Activated CD4-positive, alpha-beta memory T cell treated with anti-CD3 and anti-CD28 coated beads for 36 hours (primary cell): ENCODE measurements around the gene CRACR2A. TPM values are rescaled to one million over a fixed set of nuclear protein-coding genes. Genes with fewer than 3 reads are reported as not detected.

ENCODE experiments used
- CTCF ChIA-PET: fragments of 350-600 bp; sonication (Branson Sonifier 250); formaldehyde crosslinking; loops from one replicate; lab custom pipeline; 2021; ENCODE audit warnings: antibody characterized with exemption, inconsistent platforms; lab: Charles Lee
- POLR2A ChIA-PET: fragments of 350-600 bp; sonication (Branson Sonifier 250); formaldehyde crosslinking; loops from one replicate; lab custom pipeline; 2021; ENCODE audit warnings: antibody characterized with exemption; lab: Charles Lee
- DNase-seq: peaks from one replicate; pipeline ENCODE4 v3.0.0-alpha.2; 2020
- H3K27ac Mint-ChIP-seq: one replicate; pipeline ENCODE4 v1.8.0; 2021; ENCODE audit warnings: mixed read lengths
- H3K27me3 Mint-ChIP-seq: one replicate; pipeline ENCODE4 v1.8.0; 2021; ENCODE audit warnings: mixed read lengths
- H3K36me3 Mint-ChIP-seq: one replicate; pipeline ENCODE4 v1.8.0; 2021; ENCODE audit warnings: mixed read lengths
- H3K4me1 Mint-ChIP-seq: one replicate; pipeline ENCODE4 v1.8.0; 2021; ENCODE audit warnings: low read depth, mixed read lengths
- H3K4me3 Mint-ChIP-seq: one replicate; pipeline ENCODE4 v1.8.0; 2021; ENCODE audit warnings: mild to moderate bottlenecking, mixed read lengths
- H3K9me3 Mint-ChIP-seq: one replicate; pipeline ENCODE4 v1.8.0; 2021; ENCODE audit warnings: mixed read lengths
- intact Hi-C: fragments of 100-400 bp; cut with micrococcal nuclease; formaldehyde crosslinking; loops from one replicate; pipeline ENCODE4 v1.15.1; 2023
- total RNA-seq, 2 experiments: library from RNA; stranded (reverse); gene quantifications; one replicate each; pipeline ENCODE4 v1.2.3, GENCODE V29; 2021

CRACR2A gene
- total RNA-seq, 2 experiments from 2014 or later = 15.8 to 19.1 TPM

DNA sequence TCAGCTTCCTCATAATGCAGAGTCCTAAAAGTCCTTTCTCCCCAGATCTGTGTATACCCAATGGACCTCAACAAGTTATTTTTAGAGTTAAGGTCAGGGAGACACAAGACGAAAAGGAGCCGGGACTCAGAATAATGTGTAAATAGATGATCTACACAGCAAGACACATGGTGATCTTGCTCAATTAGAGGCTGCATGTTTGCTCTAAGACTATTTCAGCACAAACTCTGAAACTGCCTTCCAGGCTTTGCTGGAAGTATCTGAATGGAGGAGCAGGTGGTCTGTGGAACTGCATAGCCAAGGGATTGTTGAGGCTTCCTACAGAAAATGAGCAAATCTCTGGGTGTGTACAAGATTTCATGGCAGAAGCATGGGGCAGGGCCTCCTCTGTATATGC is 80.8 kb downstream of the CRACR2A start:
- CTCF ChIA-PET = no interaction called here
- H3K27ac Mint-ChIP-seq = no peak overlapping the region

GRCh38 chr12:3671330-3672112 is 81.4 kb downstream of the CRACR2A start:
- CTCF ChIA-PET = no interaction called here
- POLR2A ChIA-PET = no interaction called here
- no peak overlapping the region for H3K27ac Mint-ChIP-seq
- intact Hi-C loops = no loop called here
- H3K9me3 Mint-ChIP-seq = no peaks in the 10 kb centered on the region
- DNase-seq = no peak
- H3K27me3 Mint-ChIP-seq = no peaks in the 10 kb centered on the region
- peaks cover 25% of the 10 kb centered on the region for H3K36me3 Mint-ChIP-seq
- no peak overlapping the region for H3K4me3 Mint-ChIP-seq
- H3K4me1 Mint-ChIP-seq = peaks cover 6% of the 10 kb centered on the region

More for the DNA sequence above, 80.8 kb downstream of the CRACR2A start:
- peaks cover 22% of the 10 kb centered on the region for H3K36me3 Mint-ChIP-seq
- H3K4me1 Mint-ChIP-seq = peaks cover 6% of the 10 kb centered on the region
- POLR2A ChIA-PET = no interaction called here
- no peaks in the 10 kb centered on the region for H3K27me3 Mint-ChIP-seq
- no peaks in the 10 kb centered on the region for H3K9me3 Mint-ChIP-seq
- DNase-seq = no peak
- intact Hi-C loops = no loop called here
- no peak overlapping the region for H3K4me3 Mint-ChIP-seq

DNA sequence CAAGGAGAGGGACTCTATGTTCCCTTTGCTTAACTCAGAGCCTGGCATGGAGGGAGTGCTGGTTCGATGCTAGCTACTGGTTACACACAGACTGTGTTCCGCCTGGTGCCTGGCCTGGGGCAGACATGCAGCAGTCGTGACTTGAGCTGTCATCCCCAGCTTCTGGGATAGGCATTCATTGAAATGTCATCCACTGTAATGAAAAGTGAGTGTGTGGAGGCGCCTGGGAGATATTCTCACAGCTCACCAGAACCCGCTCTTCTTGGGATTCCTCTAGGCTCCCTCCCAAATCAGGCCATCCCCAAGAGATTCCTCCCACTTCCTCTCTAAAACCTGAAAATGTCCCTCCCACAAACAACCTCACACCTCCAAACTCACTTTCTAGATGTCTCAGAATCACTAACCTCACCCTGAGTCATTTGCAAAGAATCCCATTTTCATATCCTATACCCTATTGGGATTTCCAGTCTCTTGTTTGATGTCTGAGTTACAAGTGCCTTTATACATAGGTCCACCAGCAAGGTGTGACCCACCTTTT is 82.8 kb downstream of the CRACR2A start:
- Mint-ChIP-seq H3K36me3 (peaks cover 28% of the 10 kb centered on the region), H3K27ac (no peak overlapping the region), H3K4me1 (peaks cover 6% of the 10 kb centered on the region), H3K27me3 (no peaks in the 10 kb centered on the region), H3K4me3 (no peak overlapping the region), H3K9me3 (no peaks in the 10 kb centered on the region)
- CTCF ChIA-PET = interaction anchor here (1.5 kb wide), 1 partner anchor 133 kb away, joined by 3 read pairs; no protein-coding TSS in a partner anchor
- intact Hi-C loops = no loop called here
- no peak for DNase-seq
- POLR2A ChIA-PET = no interaction called here

DNA sequence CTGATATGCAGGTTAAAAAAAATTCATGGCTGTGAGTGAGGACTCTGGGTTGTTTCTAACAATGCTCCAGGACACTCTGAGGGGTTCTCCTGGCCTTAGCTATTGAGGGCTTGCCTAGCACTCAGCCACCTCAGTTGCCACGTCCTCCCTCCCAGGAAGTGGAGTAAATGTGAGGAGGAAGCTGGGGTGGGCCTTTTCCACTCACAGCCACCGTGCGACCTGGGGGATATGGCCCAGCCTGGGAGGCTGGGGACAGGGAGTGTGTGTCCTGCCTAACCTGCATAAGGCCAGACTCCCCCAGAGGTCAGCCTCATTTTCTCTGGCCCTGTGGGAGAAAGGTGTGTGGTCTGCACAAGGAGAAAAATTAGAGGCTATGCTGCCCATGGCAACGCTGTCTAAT is 83.3 kb downstream of the CRACR2A start:
- intact Hi-C loops = no loop called here
- no peak overlapping the region for H3K27ac Mint-ChIP-seq
- no peak overlapping the region for H3K4me3 Mint-ChIP-seq
- H3K9me3 Mint-ChIP-seq = no peaks in the 10 kb centered on the region
- H3K27me3 Mint-ChIP-seq = no peaks in the 10 kb centered on the region
- POLR2A ChIA-PET = no interaction called here
- CTCF ChIA-PET = interaction anchor here (1.5 kb wide), 1 partner anchor 134 kb away, joined by 3 read pairs; no protein-coding TSS in a partner anchor
- peaks cover 6% of the 10 kb centered on the region for H3K4me1 Mint-ChIP-seq
- H3K36me3 Mint-ChIP-seq = peaks cover 29% of the 10 kb centered on the region
- DNase-seq = no peak

GRCh38 chr12:3668479-3669165 is 84.3 kb downstream of the CRACR2A start:
- DNase-seq = no peak
- Mint-ChIP-seq H3K27me3 (no peaks in the 10 kb centered on the region), H3K4me3 (no peak overlapping the region), H3K9me3 (no peaks in the 10 kb centered on the region), H3K36me3 (peaks cover 29% of the 10 kb centered on the region), H3K4me1 (peaks cover 6% of the 10 kb centered on the region), H3K27ac (no peak overlapping the region)
- ChIA-PET POLR2A (no interaction called here), CTCF (interaction anchor here (1.0 to 1.4 kb wide), 2 partner anchors 10 to 135 kb away, joined by 3 to 5 read pairs; no protein-coding TSS in a partner anchor)
- intact Hi-C loops = no loop called here

- H3K9me3 Mint-ChIP-seq = no peaks in the 10 kb centered on the region
- H3K27ac Mint-ChIP-seq = no peak overlapping the region
- H3K4me3 Mint-ChIP-seq = no peak overlapping the region
- CTCF ChIA-PET = interaction anchor here (1.0 to 1.4 kb wide), 3 partner anchors 9 to 136 kb away, joined by 3 to 5 read pairs (median 3); no protein-coding TSS in a partner anchor
- no peaks in the 10 kb centered on the region for H3K27me3 Mint-ChIP-seq
- H3K4me1 Mint-ChIP-seq = peaks cover 6% of the 10 kb centered on the region
- H3K36me3 Mint-ChIP-seq = peaks cover 30% of the 10 kb centered on the region
- intact Hi-C loops = no loop called here
- POLR2A ChIA-PET = no interaction called here
- DNase-seq = no peak
These were observed 85.4 kb downstream of the CRACR2A start for GRCh38 chr12:3667485-3667884.

DNA sequence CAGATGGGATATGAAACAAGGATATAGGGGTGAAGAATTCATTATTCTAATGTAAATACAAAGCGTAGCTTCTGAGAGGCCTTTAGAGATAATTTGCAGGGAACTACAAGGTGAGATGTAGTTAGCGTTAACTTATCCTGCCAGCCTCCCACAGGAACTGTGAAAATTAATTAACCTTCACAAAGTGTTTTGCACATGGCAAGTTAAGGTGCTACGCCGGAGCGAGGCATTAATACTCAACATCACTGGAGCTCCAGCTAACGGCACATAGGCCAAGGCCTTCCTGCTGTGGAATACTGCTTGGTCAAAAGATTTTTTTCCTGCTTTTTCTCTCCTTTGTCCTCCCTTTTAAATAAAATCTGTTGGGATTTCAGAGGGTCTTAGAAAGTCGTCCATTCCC is 86.5 kb downstream of the CRACR2A start:
- POLR2A ChIA-PET = no interaction called here
- Mint-ChIP-seq H3K27ac (no peak overlapping the region), H3K36me3 (peaks cover 25% of the 10 kb centered on the region)

GRCh38 chr12:3662521-3662921 is 90.4 kb downstream of the CRACR2A start:
- peaks cover 35% of the 10 kb centered on the region for H3K36me3 Mint-ChIP-seq
- H3K9me3 Mint-ChIP-seq = no peaks in the 10 kb centered on the region
- DNase-seq = no peak
- no peaks in the 10 kb centered on the region for H3K4me1 Mint-ChIP-seq
- H3K4me3 Mint-ChIP-seq = no peak overlapping the region
- intact Hi-C loops = no loop called here
- no peak overlapping the region for H3K27ac Mint-ChIP-seq
- CTCF ChIA-PET = no interaction called here
- POLR2A ChIA-PET = no interaction called here
- no peaks in the 10 kb centered on the region for H3K27me3 Mint-ChIP-seq

More for the DNA sequence above, 86.5 kb downstream of the CRACR2A start:
- CTCF ChIA-PET = interaction anchor here (1.0 to 1.2 kb wide), 3 partner anchors 33 to 137 kb away, joined by 3 to 4 read pairs (median 3); no protein-coding TSS in a partner anchor
- no peaks in the 10 kb centered on the region for H3K27me3 Mint-ChIP-seq
- no peak overlapping the region for H3K4me3 Mint-ChIP-seq
- H3K9me3 Mint-ChIP-seq = no peaks in the 10 kb centered on the region
- no peak for DNase-seq
- intact Hi-C loops = no loop called here
- H3K4me1 Mint-ChIP-seq = peaks cover 6% of the 10 kb centered on the region

DNA sequence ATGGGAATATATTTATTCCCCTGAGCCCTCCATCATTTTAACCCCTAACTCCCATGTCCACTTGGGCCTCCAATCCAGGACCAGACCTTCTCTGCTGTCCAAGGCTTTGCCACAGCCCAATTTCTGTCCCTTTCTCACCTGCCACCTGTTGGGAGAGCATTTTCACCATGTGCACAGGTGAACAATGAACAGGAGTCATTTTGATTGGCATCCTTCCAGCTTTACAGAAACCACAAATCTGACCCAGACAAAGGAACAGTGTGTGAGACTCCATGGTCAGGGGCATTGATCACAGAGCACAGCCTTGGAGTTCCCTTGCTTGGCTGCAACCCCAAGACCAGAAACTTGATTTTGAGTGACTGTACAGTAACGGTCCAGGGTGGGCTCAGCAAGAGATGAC is 91.9 kb downstream of the CRACR2A start:
- Mint-ChIP-seq H3K9me3 (no peaks in the 10 kb centered on the region), H3K4me1 (no peaks in the 10 kb centered on the region), H3K27me3 (no peaks in the 10 kb centered on the region), H3K27ac (no peak overlapping the region), H3K4me3 (no peak overlapping the region), H3K36me3 (peaks cover 30% of the 10 kb centered on the region)
- CTCF ChIA-PET = interaction anchor here (0.7 to 1.2 kb wide), 2 partner anchors 20 to 143 kb away, joined by 3 to 7 read pairs; no protein-coding TSS in a partner anchor
- no peak for DNase-seq
- intact Hi-C loops = no loop called here
- POLR2A ChIA-PET = no interaction called here

DNA sequence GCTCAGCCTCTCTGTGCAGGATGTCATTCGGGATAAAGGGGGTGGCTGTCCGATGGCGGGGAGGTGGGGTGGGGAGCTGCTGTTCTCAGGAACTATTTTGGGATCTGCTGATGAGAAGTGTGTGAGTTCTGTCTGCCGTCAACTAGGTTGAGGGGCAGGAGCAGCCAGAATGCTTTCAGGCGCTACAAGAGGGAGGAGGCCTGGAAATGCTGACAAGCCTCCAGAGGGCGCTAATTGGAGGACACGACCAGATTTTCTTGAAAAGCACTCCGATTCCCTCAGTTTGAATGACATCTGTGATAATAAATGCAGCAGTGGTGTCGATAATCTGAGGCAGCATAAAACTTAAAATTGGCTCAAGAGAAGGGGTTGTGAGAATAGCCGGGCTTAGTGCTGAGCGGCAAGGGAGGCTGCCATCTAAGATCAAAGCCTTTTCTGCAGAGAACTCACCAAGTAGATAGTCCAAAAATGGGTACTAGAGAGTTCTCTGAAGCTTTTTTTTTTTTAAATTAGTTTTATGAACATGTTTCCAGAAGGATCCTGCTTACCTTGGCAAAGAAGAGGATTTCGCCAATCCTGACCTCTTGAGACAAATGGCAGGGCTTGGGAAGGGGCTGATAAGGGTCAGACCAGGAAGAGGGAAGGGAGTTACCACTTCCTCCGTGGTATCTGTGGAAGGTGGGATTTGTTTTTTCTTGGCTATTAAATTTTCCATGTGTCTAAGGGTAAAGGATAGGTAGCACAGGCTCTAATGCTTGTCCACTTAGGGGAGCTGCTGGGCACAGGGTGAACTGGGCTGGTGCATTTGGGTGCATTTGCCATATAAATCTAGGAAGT is 94.4 kb downstream of the CRACR2A start:
- CTCF ChIA-PET = interaction anchor here (0.6 to 1.8 kb wide), 8 partner anchors 9 to 147 kb away, joined by 3 to 10 read pairs (median 4); partner anchors contain the start of gene CRACR2A

DNA sequence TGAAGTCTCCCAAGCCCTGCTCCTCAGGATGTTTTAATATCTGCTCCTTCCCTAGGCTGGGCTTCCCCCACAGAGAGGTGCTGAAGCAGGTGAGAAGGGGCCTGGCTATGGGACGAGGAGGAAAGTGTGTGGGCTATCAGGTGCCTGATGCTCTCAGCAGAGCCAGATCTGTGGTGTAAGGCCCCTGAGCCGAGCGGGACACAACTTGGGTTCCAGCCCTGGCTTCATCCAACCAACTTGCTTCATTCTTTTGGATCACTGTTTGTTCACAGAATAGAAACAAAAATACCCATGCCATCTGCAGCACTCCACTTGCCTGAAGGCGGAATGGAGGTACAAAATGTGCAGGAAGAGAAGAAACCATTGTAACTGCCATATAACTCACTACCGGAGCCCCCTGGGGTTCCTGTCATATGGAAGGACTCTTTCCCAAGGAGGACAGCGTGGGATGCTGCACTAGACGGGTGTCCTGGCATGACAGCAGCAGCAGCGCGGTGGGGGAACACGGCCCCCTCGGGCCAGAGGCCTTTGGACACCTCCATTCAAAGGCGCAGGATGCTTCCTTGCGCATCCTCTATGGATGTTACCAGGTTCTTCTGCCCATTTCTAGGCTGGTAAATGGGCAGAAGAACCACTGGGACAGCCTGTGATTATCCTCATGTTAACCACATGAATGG is 95.8 kb downstream of the CRACR2A start:
- POLR2A ChIA-PET = no interaction called here
- no peak overlapping the region for H3K27ac Mint-ChIP-seq
- intact Hi-C loops = no loop called here
- CTCF ChIA-PET = no interaction called here
- no peaks in the 10 kb centered on the region for H3K4me1 Mint-ChIP-seq
- H3K4me3 Mint-ChIP-seq = no peak overlapping the region
- peaks cover 31% of the 10 kb centered on the region for H3K36me3 Mint-ChIP-seq
- H3K9me3 Mint-ChIP-seq = no peaks in the 10 kb centered on the region
- no peak for DNase-seq
- no peaks in the 10 kb centered on the region for H3K27me3 Mint-ChIP-seq

More for the DNA sequence above, 94.4 kb downstream of the CRACR2A start:
- no peaks in the 10 kb centered on the region for H3K4me1 Mint-ChIP-seq
- peaks cover 27% of the 10 kb centered on the region for H3K36me3 Mint-ChIP-seq
- H3K27ac Mint-ChIP-seq = no peak overlapping the region
- POLR2A ChIA-PET = no interaction called here
- DNase-seq = peak; percentile 40
- H3K27me3 Mint-ChIP-seq = no peaks in the 10 kb centered on the region
- no peak overlapping the region for H3K4me3 Mint-ChIP-seq
- no peaks in the 10 kb centered on the region for H3K9me3 Mint-ChIP-seq
- intact Hi-C loops = loop anchor here (2.0 kb wide), 1 partner anchor 114 kb away; no protein-coding TSS in a partner anchor
